Measurements from ENCODE around the gene TCOF1.

TCOF1 gene

GRCh38 chr5:150349681-150350275 is 7.7 kb upstream of the TCOF1 start:
- H3K27ac Mint-ChIP-seq, result no peak overlapping the region
- H3K9me3 Mint-ChIP-seq, result no peaks in the 10 kb centered on the region
- H3K27me3 Mint-ChIP-seq, result no peaks in the 10 kb centered on the region
- ATAC-seq (ENCODE audit: low read depth) (no peak), DNase-seq (ENCODE audit: low spot score in 2 of 2) (no peak)
- no peak overlapping the region for H3K4me3 Mint-ChIP-seq
- peaks cover 7% of the 10 kb centered on the region for H3K4me1 Mint-ChIP-seq
- no peaks in the 10 kb centered on the region for H3K36me3 Mint-ChIP-seq

DNA sequence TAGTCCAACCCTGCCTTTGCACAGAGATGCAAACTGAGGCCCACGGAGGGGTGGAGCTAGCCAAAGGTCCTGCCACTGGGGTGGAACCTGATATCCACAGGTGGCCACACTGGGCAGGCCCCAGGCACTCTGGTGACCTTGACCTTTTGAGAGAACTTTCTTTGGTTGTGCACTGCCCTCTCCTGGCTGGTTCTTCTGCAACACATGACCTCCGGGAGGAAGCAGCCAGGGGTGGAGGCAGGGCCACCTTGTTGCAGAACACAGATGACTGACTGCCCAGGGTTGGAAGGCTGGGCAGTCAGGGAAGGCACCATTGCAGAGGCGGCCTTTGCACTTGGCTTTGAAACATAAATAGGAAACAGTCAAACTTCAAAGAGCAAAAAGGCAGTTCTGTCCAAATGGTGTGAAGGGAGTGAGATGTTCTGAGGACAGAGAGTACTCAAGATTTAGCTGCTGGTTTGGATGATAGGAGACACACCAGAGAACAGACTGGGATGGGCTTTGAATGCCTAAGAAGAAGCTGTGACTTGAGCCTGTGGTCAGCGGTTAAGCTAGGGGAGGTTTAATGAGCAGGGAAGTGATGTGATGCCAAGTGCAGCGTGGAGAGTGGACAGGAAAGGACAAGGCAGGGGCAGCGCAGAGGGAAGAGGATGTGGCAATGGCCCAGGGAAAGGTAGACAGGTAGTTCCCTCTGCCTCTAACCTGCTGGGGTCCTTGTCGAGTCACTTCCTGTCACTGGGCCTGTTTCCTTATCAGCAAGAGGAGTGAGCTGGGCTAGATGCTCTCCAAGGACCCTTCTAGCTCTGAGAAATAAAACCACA is 6.8 kb upstream of the TCOF1 start:
- no peaks in the 10 kb centered on the region for H3K27me3 Mint-ChIP-seq
- peak overlapping the region; percentile 42 for H3K27ac Mint-ChIP-seq
- H3K36me3 Mint-ChIP-seq, result no peaks in the 10 kb centered on the region
- peaks cover 7% of the 10 kb centered on the region for H3K4me1 Mint-ChIP-seq
- no peak overlapping the region for H3K4me3 Mint-ChIP-seq
- H3K9me3 Mint-ChIP-seq, result no peaks in the 10 kb centered on the region
- DNase-seq (ENCODE audit: low spot score in 2 of 2) (no peak), ATAC-seq (ENCODE audit: low read depth) (peak; percentile 85)

DNA sequence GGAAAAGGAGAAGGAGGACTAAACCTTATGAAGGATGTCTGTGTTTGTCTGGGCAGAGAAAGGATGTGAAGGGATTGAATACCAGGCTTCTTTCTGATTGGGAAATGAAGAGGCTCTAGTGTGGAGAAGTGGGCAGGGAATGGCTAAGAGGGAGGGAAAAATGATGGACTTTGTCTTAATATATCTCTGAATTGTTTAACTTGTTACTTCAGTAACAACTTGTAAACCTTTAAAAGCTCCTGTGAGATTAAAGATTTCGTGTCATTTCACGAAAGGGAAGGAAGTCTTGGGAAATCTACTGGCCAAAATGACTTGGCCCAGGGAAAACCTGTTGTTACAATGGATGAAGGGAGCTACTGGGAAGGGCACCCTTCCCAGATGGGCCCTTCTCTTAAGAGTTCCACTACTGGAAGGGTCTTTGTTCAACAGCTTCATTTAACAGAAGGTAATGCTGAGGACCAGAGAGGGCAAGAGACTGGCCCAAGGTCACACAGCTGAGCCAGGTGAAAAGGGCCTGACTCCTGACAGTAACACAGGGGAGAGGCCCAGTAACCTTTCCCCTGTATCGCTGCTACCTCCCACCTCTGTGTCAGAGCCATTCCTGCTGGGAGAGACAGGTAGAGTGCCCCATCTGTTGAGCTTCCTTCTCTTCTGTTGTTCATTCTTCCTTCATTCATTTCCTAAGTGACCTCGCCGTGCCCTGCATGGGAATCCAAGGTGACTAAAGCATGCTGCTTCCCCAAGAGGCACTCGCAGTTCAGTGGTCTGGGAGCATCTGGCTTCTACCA is 5.1 kb upstream of the TCOF1 start:
- no peak for DNase-seq (ENCODE audit: low spot score in 2 of 2)

DNA sequence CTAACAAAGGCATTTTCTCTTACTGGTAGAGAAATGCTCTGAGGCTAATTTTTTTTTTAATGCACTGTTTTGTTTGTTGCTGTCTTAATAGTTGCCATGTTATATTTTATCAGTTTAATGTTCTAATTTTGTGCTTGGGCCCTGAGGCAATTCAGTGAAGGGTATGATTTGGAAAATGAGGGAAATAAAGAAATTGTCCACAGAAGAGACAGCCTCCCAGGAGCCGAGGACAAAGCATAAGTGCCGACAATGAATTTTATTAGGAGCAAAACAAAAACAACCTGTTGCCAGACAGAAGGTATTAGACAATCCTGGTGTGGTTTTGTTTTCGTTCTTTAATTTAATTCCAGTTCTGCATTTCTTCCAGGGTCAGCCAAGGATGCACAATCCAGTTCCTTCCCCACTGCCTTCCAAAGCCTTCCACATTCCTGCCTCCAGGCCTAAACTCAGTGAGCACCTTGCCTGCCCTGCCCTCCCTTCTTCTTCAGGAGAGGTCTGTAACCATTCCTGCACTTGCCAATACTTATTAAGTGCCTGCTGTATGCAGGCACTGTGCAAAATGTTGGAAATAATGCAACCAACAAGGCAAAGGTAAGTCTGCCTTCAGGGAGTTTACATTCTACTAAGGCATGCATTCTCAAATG is 4.3 kb upstream of the TCOF1 start:
- DNase-seq (ENCODE audit: low spot score in 2 of 2) (no peak), ATAC-seq (ENCODE audit: low read depth) (no peak)
- no peak overlapping the region for H3K27ac Mint-ChIP-seq
- no peaks in the 10 kb centered on the region for H3K36me3 Mint-ChIP-seq
- H3K9me3 Mint-ChIP-seq, result no peaks in the 10 kb centered on the region
- no peak overlapping the region for H3K4me3 Mint-ChIP-seq
- H3K27me3 Mint-ChIP-seq, result no peaks in the 10 kb centered on the region
- peaks cover 10% of the 10 kb centered on the region for H3K4me1 Mint-ChIP-seq

More for the DNA sequence above, 5.1 kb upstream of the TCOF1 start:
- no peak overlapping the region for H3K27ac Mint-ChIP-seq
- no peaks in the 10 kb centered on the region for H3K9me3 Mint-ChIP-seq
- no peak for ATAC-seq (ENCODE audit: low read depth)
- H3K4me3 Mint-ChIP-seq, result no peak overlapping the region
- no peaks in the 10 kb centered on the region for H3K27me3 Mint-ChIP-seq
- no peaks in the 10 kb centered on the region for H3K36me3 Mint-ChIP-seq
- H3K4me1 Mint-ChIP-seq, result peaks cover 10% of the 10 kb centered on the region

DNA sequence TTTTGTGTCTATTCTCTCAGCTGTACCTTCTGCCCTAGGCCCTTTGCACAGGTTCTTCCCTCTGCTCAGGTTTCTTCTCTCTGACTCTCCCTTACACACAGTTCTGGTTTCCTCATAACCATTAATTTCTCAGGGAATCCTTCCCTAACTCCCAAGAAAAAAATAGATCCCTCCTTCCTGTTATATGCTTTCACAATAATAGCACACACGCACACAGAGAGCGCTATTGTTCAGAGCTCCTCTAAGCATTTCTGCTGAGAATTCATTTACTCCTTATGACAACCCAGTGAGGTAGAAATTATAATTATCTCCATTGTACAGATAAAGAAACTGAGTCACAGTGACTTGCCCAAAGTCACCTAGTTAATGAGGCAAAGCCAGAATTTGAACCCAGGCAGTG is 1.7 kb upstream of the TCOF1 start:
- ATAC-seq (ENCODE audit: low read depth), result no peak
- peaks cover 19% of the 10 kb centered on the region for H3K4me1 Mint-ChIP-seq

GRCh38 chr5:150356575-150357294 is 762 bp upstream of the TCOF1 start:
- H3K36me3 Mint-ChIP-seq, result peaks cover 6% of the 10 kb centered on the region
- DNase-seq (ENCODE audit: low spot score in 2 of 2) (no peak), ATAC-seq (ENCODE audit: low read depth) (no peak)
- peak overlapping the region; percentile 86 for H3K4me3 Mint-ChIP-seq
- H3K4me1 Mint-ChIP-seq, result peaks cover 21% of the 10 kb centered on the region
- H3K27me3 Mint-ChIP-seq, result no peaks in the 10 kb centered on the region
- H3K27ac Mint-ChIP-seq, result peak overlapping the region; percentile 70
- no peaks in the 10 kb centered on the region for H3K9me3 Mint-ChIP-seq

More for the DNA sequence above, 1.7 kb upstream of the TCOF1 start:
- no peaks in the 10 kb centered on the region for H3K27me3 Mint-ChIP-seq
- no peak overlapping the region for H3K27ac Mint-ChIP-seq
- no peaks in the 10 kb centered on the region for H3K9me3 Mint-ChIP-seq
- DNase-seq (ENCODE audit: low spot score in 2 of 2), result no peak
- no peak overlapping the region for H3K4me3 Mint-ChIP-seq
- peaks cover 2% of the 10 kb centered on the region for H3K36me3 Mint-ChIP-seq

DNA sequence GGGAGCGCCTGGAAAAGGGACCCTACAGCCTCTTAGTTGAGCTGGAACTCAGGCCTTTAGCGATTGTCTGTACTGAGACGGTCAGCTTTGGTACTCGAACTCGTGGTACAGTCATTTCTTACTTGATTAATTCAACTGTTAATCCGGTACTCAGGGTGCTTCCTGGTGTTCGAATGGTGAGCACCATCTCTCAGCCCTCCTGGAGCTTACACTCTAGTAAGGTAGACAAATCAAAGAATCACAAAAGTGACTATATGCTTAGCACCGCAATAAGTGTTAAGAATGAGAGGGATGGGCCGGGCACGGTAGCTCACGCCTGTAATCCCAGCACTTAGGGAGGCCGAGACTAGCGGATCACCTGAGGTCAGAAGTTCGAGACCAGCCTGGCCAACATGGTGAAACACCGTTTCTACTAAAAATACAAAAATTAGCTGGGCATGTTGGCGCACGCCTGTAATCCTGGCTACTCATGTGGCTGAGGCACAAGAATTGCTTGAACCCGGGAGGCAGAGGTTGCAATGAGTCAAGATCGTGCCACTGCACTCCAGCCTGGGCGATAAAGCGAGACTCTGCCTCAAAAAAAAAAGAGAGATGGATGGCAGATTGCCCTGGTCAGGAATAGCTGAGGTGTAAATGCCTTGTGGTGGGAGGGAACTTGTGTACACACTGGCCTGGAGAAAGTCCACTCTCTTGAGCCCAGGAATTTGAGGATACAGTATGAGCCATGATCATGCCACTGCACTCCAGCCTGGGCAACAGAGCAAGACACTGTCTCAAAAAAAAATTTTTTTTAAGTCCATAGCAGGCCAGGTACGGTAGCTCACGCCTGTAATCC is 981 bp downstream of the TCOF1 start:
- peaks cover 34% of the 10 kb centered on the region for H3K4me1 Mint-ChIP-seq
- H3K27me3 Mint-ChIP-seq, result no peaks in the 10 kb centered on the region
- DNase-seq (ENCODE audit: low spot score in 2 of 2) (no peak), ATAC-seq (ENCODE audit: low read depth) (no peak)
- peaks cover 13% of the 10 kb centered on the region for H3K36me3 Mint-ChIP-seq
- H3K4me3 Mint-ChIP-seq, result peak overlapping the region; percentile 86
- H3K27ac Mint-ChIP-seq, result peak overlapping the region; percentile 70
- no peaks in the 10 kb centered on the region for H3K9me3 Mint-ChIP-seq

DNA sequence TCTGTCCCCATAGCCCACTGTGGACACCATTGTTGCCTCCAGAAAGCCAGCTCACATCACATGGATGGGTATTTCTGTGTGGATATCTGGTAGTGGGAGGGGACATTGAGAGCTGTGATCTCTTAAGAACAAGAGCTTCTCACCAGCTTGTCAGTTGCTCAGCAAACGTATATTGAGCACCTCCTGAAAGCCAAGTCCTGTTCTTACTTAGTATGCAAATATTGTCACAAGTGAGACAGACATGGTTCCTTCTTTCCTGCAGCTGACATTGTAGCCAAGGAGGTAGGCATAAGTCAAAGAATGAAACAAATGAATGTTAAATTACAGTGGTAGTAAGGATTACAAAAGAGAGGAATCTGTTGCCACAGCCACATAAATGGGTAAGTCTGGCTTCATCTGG is 3.8 kb downstream of the TCOF1 start:
- ATAC-seq (ENCODE audit: low read depth), result peak; percentile 23
- Mint-ChIP-seq H3K9me3 (no peaks in the 10 kb centered on the region), H3K36me3 (peaks cover 24% of the 10 kb centered on the region), H3K27me3 (no peaks in the 10 kb centered on the region), H3K27ac (peak overlapping the region; percentile 61), H3K4me1 (peaks cover 34% of the 10 kb centered on the region), H3K4me3 (no peak overlapping the region)
- DNase-seq (ENCODE audit: low spot score in 2 of 2), result no peak

DNA sequence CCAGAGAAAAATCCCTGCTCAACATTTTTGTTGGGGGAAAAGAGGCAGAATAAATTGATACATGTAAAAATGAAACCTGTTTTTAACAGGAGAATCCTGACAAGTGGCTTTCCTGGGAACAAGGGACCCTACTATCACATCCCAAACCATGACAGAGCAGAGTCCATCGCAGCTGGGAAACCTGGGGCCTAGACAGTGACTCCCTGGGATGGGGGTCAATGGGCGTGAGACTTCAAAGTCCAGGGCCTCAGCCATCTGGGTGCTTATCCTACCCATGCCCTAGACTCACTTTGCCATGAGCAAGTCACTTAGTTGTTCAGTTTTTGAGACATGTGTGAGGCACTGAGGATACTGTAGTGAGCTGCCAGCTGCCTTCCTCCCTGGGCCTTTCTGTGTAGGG is 5.7 kb downstream of the TCOF1 start:
- peaks cover 31% of the 10 kb centered on the region for H3K4me1 Mint-ChIP-seq
- peaks cover 29% of the 10 kb centered on the region for H3K36me3 Mint-ChIP-seq
- no peak overlapping the region for H3K4me3 Mint-ChIP-seq
- H3K9me3 Mint-ChIP-seq, result no peaks in the 10 kb centered on the region
- no peak overlapping the region for H3K27ac Mint-ChIP-seq
- no peak for DNase-seq (ENCODE audit: low spot score in 2 of 2)
- ATAC-seq (ENCODE audit: low read depth), result no peak
- no peaks in the 10 kb centered on the region for H3K27me3 Mint-ChIP-seq

DNA sequence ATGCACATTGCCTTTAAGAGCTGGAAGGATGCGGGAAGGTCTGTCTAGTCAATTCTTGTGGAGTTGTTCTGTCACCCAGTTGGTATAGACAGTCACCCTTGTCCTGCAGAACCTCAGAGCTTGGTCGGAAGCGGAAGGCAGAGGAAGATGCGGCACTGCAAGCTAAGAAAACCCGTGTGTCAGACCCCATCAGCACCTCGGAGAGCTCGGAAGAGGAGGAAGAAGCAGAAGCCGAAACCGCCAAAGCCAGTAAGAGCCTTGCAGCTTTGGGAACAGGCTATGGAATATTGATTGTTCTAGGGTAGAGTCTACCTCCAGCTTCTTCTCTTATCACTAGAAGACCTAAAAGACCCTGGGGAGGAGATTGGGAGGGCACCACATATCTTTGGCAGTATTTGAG is 6.5 kb downstream of the TCOF1 start:
- ATAC-seq (ENCODE audit: low read depth) (no peak), DNase-seq (ENCODE audit: low spot score in 2 of 2) (no peak)
- peaks cover 29% of the 10 kb centered on the region for H3K4me1 Mint-ChIP-seq
- H3K4me3 Mint-ChIP-seq, result no peak overlapping the region
- H3K27ac Mint-ChIP-seq, result no peak overlapping the region
- H3K27me3 Mint-ChIP-seq, result no peaks in the 10 kb centered on the region
- H3K36me3 Mint-ChIP-seq, result peaks cover 31% of the 10 kb centered on the region
- no peaks in the 10 kb centered on the region for H3K9me3 Mint-ChIP-seq

- H3K36me3 Mint-ChIP-seq, result peaks cover 42% of the 10 kb centered on the region
Observed at GRCh38 chr5:150368526-150368925, 11.0 kb downstream of the TCOF1 start.

GRCh38 chr5:150372639-150373038 is 15.1 kb downstream of the TCOF1 start:
- peaks cover 46% of the 10 kb centered on the region for H3K36me3 Mint-ChIP-seq
- H3K9me3 Mint-ChIP-seq, result no peaks in the 10 kb centered on the region
- DNase-seq (ENCODE audit: low spot score in 2 of 2) (no peak), ATAC-seq (ENCODE audit: low read depth) (no peak)
- H3K27me3 Mint-ChIP-seq, result no peaks in the 10 kb centered on the region
- no peak overlapping the region for H3K4me3 Mint-ChIP-seq
- H3K27ac Mint-ChIP-seq, result peak overlapping the region; percentile 70
- H3K4me1 Mint-ChIP-seq, result no peaks in the 10 kb centered on the region

More at GRCh38 chr5:150368526-150368925, 11.0 kb downstream of the TCOF1 start:
- Mint-ChIP-seq H3K4me1 (no peaks in the 10 kb centered on the region), H3K27ac (no peak overlapping the region), H3K4me3 (no peak overlapping the region), H3K9me3 (no peaks in the 10 kb centered on the region), H3K27me3 (no peaks in the 10 kb centered on the region)
- ATAC-seq (ENCODE audit: low read depth) (no peak), DNase-seq (ENCODE audit: low spot score in 2 of 2) (no peak)

DNA sequence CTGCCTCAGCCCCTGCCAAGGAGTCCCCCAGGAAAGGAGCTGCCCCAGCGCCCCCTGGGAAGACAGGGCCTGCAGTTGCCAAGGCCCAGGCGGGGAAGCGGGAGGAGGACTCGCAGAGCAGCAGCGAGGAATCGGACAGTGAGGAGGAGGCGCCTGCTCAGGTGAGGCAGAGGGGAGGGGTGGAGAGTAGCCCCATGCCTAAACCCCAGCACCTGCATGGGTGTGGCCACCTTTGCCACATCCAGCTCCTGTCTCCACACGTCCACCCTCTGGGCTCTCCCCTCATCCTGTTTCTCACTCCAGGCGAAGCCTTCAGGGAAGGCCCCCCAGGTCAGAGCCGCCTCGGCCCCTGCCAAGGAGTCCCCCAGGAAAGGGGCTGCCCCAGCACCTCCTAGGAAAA is 17.2 kb downstream of the TCOF1 start:
- no peaks in the 10 kb centered on the region for H3K27me3 Mint-ChIP-seq
- H3K9me3 Mint-ChIP-seq, result no peaks in the 10 kb centered on the region
- H3K4me3 Mint-ChIP-seq, result no peak overlapping the region
- peaks cover 46% of the 10 kb centered on the region for H3K36me3 Mint-ChIP-seq
- H3K4me1 Mint-ChIP-seq, result no peaks in the 10 kb centered on the region
- H3K27ac Mint-ChIP-seq, result peak overlapping the region; percentile 45
- DNase-seq (ENCODE audit: low spot score in 2 of 2) (no peak), ATAC-seq (ENCODE audit: low read depth) (no peak)

Data from memory B cell (primary cell).